ENCODE results near the gene HIPK3.
"Not testable (repeated sequence)": the region's sequence is repeated elsewhere in the genome, so short reads cannot be mapped to it uniquely, and the experiment has no call there.

HIPK3 gene

GRCh38 chr11:33366918-33367317 lies 109.7 kb downstream of the HIPK3 start:
- DNase-seq, result no peak

- not testable (repeated sequence) for DNase-seq
Observed at GRCh38 chr11:33368475-33368874, 111.3 kb downstream of the HIPK3 start.

- no peak for DNase-seq
Observed at GRCh38 chr11:33368931-33369330, 111.8 kb downstream of the HIPK3 start.

- no peak for DNase-seq
Observed at GRCh38 chr11:33373636-33374035, 116.5 kb downstream of the HIPK3 start.

- DNase-seq, result no peak
Observed at GRCh38 chr11:33375236-33375635, 118.1 kb downstream of the HIPK3 start.

GRCh38 chr11:33375688-33376311 lies 118.6 kb downstream of the HIPK3 start, which contains the start of gene KIAA1549L:
TSS of gene KIAA1549L (plus strand) at chr11:33376108.
- no peak for DNase-seq

GRCh38 chr11:33376331-33377310 lies 119.4 kb downstream of the HIPK3 start:
- DNase-seq, result no peak

GRCh38 chr11:33377412-33378370 lies 120.5 kb downstream of the HIPK3 start:
- DNase-seq, result no peak

GRCh38 chr11:33379947-33380346 lies 122.8 kb downstream of the HIPK3 start:
- no peak for DNase-seq

GRCh38 chr11:33383075-33383919 lies 126.1 kb downstream of the HIPK3 start:
- no peak for DNase-seq

GRCh38 chr11:33383920-33384209 lies 126.7 kb downstream of the HIPK3 start:
- DNase-seq, result no peak

- DNase-seq, result no peak
Observed at GRCh38 chr11:33384220-33384619, 127.0 kb downstream of the HIPK3 start.

- DNase-seq, result no peak
Observed at GRCh38 chr11:33387581-33387980, 130.4 kb downstream of the HIPK3 start.

- no peak for DNase-seq
Observed at GRCh38 chr11:33387996-33388395, 130.8 kb downstream of the HIPK3 start.

GRCh38 chr11:33388793-33389525 lies 131.8 kb downstream of the HIPK3 start:
- no peak for DNase-seq

GRCh38 chr11:33389635-33390034 lies 132.5 kb downstream of the HIPK3 start:
- no peak for DNase-seq

GRCh38 chr11:33390944-33391892 lies 134.0 kb downstream of the HIPK3 start:
- no peak for DNase-seq

- DNase-seq, result no peak
Observed at GRCh38 chr11:33391893-33392251, 134.7 kb downstream of the HIPK3 start.

GRCh38 chr11:33394431-33395109 lies 137.4 kb downstream of the HIPK3 start:
- DNase-seq, result no peak

- no peak for DNase-seq
Observed at GRCh38 chr11:33396361-33396760, 139.2 kb downstream of the HIPK3 start.
